BE2C (cell line): ENCODE measurements around the gene PXYLP1.

Source experiments
- DNase-seq: peaks from one replicate; pipeline ENCODE4 v3.0.0-alpha.2; 2020
- H3K27me3 ChIP-seq: fragments of 250-450 bp; sonication (Bioruptor Pico); 2 replicates; pipeline ENCODE4 v1.5.1; 2020; ENCODE audit warnings: mild to moderate bottlenecking
- H3K36me3 ChIP-seq: fragments of 250-450 bp; sonication (Bioruptor Pico); 2 replicates; pipeline ENCODE4 v1.5.1; 2020; ENCODE audit warnings: mild to moderate bottlenecking
- H3K4me1 ChIP-seq: fragments of 250-450 bp; sonication (Bioruptor Pico); 2 replicates; pipeline ENCODE4 v1.5.1; 2020
- H3K4me3 ChIP-seq: 2 replicates; pipeline ENCODE4 v1.5.1; 2011; ENCODE audit warnings: low read depth, low read length
- H3K9me3 ChIP-seq: fragments of 250-450 bp; sonication (Bioruptor Pico); 2 replicates; pipeline ENCODE4 v1.5.1; 2020
- TF ChIP-seq, protein P1 (sequence below): IDR thresholded peaks from 2 replicates; pipeline ENCODE4 v1.5.1; 2012; ENCODE audit warnings: mild to moderate bottlenecking, low read depth, low read length

PXYLP1 gene

DNA sequence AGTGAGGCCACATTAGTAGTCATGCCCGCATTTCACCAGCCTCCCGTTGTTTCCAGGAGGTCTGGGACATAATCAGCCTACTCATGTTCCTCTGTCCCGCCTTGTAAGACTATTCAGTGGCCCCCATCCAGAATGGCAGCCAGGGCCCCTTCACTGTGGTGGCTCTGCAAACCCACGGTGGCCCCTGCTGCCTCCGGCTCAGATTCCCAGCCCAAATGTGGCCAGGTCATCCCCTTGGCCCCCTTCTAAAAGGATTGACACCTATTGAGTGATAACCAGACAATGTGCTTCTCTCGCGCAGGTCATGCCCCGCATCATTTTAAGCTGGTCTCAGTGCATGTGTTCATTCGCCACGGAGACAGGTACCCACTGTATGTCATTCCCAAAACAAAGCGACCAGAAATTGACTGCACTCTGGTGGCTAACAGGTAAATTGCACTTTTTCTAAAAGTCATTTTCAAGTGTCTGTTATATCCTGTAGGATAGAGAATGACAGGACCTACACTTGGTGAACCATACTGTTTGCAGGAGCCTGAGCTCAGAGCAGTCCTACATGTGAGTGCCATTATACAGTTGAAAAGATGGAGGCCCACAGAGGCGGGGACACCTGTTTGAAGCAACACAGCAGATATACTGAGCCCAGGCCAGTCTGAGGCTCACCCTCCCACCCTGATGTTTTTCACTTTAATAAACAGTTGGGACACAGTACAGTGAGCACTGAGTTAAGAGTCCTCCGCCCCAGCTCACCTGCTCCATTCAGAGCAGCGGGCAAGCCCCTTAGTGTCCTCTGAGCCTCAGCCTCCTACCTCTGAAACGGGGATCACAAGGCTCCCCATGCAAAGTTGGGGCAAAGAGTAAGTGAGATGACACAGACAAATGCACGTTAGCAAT is 47.7 kb downstream of the PXYLP1 start:
- TF ChIP-seq, protein P1, sequence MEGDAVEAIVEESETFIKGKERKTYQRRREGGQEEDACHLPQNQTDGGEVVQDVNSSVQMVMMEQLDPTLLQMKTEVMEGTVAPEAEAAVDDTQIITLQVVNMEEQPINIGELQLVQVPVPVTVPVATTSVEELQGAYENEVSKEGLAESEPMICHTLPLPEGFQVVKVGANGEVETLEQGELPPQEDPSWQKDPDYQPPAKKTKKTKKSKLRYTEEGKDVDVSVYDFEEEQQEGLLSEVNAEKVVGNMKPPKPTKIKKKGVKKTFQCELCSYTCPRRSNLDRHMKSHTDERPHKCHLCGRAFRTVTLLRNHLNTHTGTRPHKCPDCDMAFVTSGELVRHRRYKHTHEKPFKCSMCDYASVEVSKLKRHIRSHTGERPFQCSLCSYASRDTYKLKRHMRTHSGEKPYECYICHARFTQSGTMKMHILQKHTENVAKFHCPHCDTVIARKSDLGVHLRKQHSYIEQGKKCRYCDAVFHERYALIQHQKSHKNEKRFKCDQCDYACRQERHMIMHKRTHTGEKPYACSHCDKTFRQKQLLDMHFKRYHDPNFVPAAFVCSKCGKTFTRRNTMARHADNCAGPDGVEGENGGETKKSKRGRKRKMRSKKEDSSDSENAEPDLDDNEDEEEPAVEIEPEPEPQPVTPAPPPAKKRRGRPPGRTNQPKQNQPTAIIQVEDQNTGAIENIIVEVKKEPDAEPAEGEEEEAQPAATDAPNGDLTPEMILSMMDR, result peak; percentile 66
- no peak overlapping the region for H3K4me3 ChIP-seq

DNA sequence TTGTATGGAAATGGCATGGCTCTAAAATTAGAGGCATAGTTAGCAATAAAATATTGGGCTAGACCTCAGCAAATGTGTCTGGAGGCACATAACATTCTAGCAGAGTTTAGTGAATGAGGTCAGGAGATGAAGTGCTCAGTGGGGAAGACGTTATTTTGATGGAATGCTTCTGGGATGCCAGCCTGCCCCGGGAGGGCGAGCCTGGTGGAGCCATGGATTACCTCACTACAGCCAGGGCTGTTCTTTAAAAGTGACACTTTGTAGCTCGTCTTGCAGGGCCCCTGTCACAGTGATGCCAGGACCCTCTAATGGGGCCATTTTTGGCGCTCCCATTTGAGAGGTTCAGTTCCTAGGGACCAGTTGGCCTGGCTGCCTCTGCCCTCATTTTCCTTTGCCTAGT is 48.5 kb downstream of the PXYLP1 start:
- TF ChIP-seq, protein P1, result no peak

More for the DNA sequence above, 47.7 kb downstream of the PXYLP1 start:
- DNase-seq, result no peak
- no peaks in the 10 kb centered on the region for H3K9me3 ChIP-seq
- H3K27me3 ChIP-seq, result no peaks in the 10 kb centered on the region
- peaks cover 49% of the 10 kb centered on the region for H3K36me3 ChIP-seq
- no peaks in the 10 kb centered on the region for H3K4me1 ChIP-seq

DNA sequence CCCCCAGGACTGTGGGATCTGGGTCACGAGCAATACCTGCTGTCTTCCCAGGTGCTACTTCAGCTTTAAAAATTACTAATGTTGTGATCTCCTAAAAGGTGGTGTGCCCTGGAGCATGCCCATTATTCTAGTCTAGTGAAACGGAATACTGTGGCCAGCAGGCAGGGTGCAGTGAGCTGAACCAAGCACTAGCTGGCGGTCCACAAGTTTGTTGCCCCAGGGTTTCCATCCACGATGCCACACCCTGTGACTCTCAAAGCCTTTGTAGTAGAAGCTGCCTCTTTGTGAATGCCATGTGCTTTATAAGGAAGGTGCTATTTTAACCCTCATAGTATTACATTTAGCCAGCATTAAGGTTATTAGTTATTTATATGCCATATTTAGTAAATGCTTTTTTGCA is 49.1 kb downstream of the PXYLP1 start:
- no peaks in the 10 kb centered on the region for H3K27me3 ChIP-seq
- no peak overlapping the region for H3K4me3 ChIP-seq
- no peaks in the 10 kb centered on the region for H3K9me3 ChIP-seq
- TF ChIP-seq, protein P1, result no peak
- no peak for DNase-seq
- H3K4me1 ChIP-seq, result no peaks in the 10 kb centered on the region
- peaks cover 53% of the 10 kb centered on the region for H3K36me3 ChIP-seq

More for the DNA sequence above, 48.5 kb downstream of the PXYLP1 start:
- H3K36me3 ChIP-seq, result peaks cover 48% of the 10 kb centered on the region
- H3K9me3 ChIP-seq, result no peaks in the 10 kb centered on the region
- no peak for DNase-seq
- H3K27me3 ChIP-seq, result no peaks in the 10 kb centered on the region
- H3K4me1 ChIP-seq, result no peaks in the 10 kb centered on the region
- H3K4me3 ChIP-seq, result no peak overlapping the region

DNA sequence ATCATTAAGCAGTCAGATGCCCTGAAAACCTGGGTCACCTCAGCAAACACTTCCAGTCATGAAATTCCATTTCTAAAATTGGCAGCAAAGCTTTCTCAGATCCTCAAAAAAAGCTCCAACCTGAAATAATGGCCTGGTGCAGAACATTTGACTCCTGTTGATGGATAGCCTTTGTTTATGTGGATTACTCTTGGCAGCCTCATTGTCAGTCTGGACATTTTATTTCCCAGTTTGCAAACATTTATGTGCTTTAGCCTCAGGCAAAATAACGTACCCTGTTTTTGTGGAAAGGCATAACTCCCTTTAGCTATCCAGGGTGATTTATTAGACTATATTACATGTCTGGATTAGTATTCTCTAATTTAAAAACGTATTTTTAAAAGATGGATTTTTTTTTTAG is 53.9 kb downstream of the PXYLP1 start:
- no peaks in the 10 kb centered on the region for H3K4me1 ChIP-seq
- TF ChIP-seq, protein P1, result no peak
- H3K27me3 ChIP-seq, result no peaks in the 10 kb centered on the region
- no peak for DNase-seq
- no peak overlapping the region for H3K4me3 ChIP-seq
- H3K9me3 ChIP-seq, result no peaks in the 10 kb centered on the region
- peaks cover 65% of the 10 kb centered on the region for H3K36me3 ChIP-seq

DNA sequence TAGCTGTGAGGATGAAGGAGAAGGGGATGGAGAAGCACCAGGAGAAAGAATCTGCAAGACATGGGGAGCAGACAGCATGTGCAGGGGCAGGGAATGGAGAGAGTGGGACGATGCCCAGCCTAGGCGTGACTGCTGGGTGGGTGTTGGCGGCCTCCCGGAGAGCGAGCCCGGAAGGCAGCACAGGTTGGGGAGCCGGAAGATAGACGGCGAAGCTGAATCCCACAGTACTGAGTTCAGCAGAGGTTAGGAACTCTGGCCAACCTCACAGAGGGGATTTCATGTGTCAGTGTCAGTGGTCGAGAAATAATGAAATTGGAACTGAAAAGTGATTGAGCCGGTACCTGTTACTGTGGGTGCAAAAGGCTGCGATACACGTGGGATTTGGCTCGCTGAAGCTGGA is 55.2 kb downstream of the PXYLP1 start:
- no peak for DNase-seq
- Histone ChIP-seq H3K36me3 (peaks cover 57% of the 10 kb centered on the region), H3K27me3 (no peaks in the 10 kb centered on the region), H3K4me3 (no peak overlapping the region), H3K9me3 (no peaks in the 10 kb centered on the region), H3K4me1 (no peaks in the 10 kb centered on the region)
- TF ChIP-seq, protein P1, result no peak

DNA sequence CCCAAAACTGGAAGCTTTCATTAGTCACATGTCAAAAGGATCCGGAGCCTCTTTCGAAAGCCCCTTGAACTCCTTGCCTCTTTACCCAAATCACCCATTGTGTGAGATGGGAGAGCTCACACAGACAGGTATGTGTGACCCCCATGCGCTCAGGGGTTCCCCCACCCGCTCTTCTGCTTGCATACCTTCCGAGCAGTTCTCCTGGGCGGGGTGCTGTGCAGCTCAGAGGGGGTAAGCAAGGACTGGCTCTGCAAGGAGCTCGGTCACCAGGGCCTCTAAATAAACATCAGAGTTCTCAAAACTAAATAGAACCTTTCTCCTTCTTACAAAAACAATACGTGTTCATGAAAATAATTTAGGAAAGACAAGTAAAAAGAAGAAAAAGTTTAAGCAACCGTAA is 55.7 kb downstream of the PXYLP1 start:
- peaks cover 57% of the 10 kb centered on the region for H3K36me3 ChIP-seq
- H3K27me3 ChIP-seq, result no peaks in the 10 kb centered on the region
- no peak for DNase-seq
- H3K9me3 ChIP-seq, result no peaks in the 10 kb centered on the region
- H3K4me1 ChIP-seq, result no peaks in the 10 kb centered on the region
- TF ChIP-seq, protein P1, result no peak
- H3K4me3 ChIP-seq, result no peak overlapping the region
